ENCODE data around the gene PRSS33.

The PRSS33 gene

DNA sequence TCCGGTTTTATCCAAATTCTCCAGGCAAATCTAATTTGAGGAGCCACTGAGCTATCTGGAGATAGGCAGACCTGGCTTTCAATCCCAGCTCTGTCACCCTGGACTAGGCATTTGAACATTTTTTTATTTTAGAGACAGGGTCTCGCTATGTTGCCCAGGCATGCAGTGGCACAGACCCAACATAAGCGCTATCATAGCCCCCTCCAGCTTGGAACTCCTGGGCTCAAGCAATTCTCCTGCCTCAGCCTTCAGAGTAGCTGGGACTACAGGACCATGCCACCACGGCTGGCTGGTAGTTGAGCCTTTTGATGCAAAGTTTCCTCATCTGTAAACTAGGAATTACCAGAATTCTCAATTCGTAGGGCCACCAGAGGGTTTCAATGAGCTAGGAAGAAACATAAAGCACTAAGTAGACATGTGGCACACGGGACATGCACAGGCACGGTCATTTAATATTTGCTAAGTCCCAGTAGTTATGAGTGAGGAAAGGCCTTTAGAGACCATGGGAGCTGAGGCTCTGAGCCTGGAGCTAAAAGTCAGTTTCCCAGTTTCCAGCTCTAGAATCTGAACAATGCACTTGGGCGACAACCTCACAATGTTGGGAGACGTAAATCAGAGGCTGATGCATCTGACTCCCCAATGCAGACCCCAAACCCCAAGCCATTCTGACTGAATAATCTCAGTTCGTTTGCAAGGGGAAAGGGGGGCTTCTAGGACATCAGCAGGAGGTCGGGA is 11.4 kb downstream of the PRSS33 start:
- DNase-seq, result no peak

- DNase-seq, result no peak
These were observed 12.1 kb downstream of the PRSS33 start for GRCh38 chr16:2775131-2775716.

DNA sequence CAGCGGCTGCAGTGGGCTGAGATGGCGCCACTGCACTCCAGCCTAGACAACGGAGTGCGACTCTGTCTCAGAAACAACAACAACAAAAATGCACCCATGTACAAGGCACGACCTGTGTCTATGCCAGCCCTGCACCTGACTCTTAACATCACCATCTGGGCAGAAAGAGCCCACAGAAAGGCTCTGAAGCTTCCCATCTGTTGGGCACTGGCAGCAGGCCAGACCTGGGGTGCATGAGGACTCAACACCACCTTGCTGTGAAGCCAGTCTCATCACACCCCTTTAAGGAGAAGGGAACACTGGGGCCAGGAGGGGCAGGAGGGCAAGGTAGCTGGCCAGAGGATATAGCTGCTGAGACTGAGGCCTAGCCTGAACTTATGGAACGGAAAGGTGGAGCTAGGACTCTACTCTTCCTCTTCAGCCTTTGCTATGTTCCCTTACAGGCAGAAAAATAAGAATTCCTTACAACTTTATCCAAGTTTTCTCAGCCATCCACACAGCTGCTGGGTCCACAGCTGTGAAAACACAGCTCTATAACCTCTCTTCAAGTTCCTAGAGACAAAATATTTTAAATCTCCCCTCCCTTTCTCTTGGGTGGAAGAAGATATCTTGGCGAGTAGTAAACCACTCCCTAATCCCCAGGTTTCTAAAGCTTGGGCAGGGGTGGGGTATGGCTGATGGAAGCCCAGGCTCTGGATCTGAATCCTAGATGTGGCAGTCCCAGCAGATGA is 13.0 kb downstream of the PRSS33 start:
- peak; percentile 67 for DNase-seq

- DNase-seq, result no peak
These were observed 14.0 kb downstream of the PRSS33 start for GRCh38 chr16:2773188-2773968.

DNA sequence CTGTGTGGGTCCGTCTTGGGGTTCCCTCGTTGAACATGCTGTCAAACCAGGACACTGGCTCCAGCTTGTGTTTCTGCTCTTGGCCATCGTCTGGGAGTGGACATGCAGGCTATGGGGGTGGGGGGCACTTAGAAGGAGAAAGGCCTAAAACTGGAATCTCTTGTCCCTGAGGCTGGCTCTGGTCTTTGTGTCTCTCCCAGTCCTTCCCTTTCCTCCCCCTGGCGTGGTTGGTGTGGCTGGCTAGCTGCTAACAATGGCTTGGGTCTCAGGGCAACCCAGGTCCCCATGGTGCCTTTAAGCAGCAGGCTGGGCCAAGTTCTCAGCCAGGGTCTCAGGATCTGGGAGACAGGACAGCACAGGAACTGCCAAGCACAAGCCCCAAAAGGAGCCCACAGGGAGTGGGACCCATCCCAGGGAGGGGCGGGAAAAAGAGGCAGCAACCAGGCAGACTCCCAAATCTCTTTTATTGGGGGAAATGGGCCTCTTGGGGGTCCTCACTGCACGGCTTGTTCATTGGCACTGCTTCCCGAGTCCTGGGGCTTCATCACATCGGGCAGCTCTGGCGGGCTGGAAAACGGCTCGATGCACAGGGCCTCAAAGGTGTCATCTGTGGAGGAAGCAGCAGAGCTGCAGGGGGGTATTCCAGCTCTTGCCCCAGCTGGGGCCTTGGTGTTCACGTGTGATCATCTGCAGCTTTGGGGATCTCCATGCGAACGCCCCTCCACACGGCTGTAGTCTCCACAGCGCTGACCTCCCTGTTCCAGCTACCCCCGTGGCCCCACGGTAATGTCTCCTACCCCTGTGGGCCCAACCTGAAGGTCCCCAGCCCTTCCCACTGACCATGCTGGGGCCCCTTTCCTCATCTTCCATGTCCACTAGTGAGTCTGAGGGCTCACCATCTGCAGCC is 15.6 kb downstream of the PRSS33 start:
- no peak for DNase-seq

- no peak for DNase-seq
These were observed 17.1 kb downstream of the PRSS33 start for GRCh38 chr16:2770057-2770951.

DNA sequence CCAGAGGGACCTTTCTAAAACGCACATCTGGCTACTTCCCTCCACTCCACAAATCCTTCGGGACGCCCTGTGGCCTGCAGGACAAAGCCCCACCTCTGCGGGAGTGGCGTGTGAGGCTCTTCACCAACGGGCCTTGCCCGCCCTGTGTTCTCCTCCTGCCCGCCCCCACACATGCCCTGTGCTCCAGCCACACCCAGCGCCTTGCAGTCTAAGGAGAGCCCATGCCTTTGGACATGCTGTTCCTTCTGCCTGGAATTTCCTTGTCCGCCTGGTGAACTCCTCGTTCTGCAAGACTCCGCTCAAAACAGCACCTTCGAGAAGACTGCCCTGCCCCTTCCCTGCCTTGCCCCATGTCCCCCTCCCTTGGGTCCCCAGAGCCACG is 17.7 kb downstream of the PRSS33 start:
- no peak for DNase-seq

DNA sequence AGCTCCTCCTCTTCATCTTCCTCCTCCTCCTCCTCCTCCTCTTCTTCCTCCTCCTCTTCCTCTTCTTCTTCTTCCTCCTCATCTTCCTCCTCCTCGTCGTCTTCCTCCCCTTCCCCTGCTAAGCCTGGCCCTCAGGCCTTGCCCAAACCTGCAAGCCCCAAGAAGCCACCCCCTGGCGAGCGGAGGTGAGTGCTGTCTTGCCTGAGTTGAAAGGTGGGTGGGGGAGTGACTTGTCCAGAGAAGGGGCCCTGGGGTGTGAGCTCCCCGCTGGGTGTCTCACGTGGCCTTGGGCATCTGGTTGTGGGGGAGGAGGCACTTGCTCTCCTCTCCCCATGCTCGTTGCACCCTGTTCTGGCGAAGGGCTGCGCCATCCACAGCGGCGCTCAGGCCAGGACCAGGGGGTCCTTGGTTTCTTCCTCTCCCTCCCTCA is 18.2 kb downstream of the PRSS33 start:
- no peak for DNase-seq

DNA sequence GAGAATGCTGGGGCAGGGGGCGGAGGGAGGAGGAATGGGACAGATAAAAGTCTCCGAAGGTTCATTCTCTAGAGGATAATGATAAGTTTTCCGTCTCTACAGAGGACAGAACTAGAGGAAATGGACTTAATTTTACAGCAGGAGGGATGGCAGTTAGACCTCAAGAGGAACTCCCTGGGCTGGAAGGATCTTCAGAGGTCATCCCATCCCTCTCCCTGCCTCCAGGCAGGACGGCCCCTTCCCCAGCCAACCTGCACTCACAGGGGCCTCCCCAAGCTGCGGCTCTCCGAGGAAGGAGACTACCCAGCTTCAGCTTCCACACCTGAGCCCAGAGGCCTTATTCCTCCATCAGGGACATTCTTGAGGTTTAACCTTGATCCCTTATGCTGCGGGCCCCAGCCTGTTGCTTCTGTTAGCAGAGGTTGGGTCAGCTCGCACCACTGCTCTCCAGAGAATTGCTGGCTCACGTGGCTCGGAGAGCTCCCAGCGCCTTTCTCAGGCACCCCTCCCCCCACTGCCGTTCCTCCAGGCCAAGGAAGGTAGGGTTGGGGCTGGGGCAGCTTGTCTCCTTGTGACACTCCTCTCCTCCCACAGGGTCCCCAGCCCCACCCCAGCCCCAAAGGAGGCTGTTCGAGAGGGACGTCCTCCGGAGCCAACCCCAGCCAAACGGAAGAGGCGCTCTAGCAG is 18.8 kb downstream of the PRSS33 start:
- no peak for DNase-seq

DNA sequence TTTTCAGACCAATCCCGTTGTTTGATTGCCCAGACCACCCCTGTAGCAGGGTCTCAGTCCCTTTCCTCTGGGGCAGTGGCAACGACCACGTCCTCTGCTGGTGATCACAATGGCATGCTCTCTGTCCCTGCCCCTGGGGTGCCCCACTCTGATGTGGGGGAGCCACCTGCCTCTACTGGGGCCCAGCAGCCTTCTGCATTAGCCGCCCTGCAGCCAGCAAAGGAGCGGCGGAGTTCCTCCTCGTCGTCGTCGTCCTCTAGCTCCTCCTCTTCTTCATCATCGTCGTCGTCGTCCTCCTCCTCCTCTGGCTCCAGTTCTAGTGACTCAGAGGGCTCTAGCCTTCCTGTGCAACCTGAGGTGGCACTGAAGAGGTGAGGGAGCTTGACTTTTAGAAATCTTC is 19.5 kb downstream of the PRSS33 start:
- no peak for DNase-seq

GRCh38 chr16:2767140-2767731 is 20.1 kb downstream of the PRSS33 start:
- DNase-seq, result no peak

- no peak for DNase-seq
These were observed 20.8 kb downstream of the PRSS33 start for GRCh38 chr16:2766430-2767139.

DNA sequence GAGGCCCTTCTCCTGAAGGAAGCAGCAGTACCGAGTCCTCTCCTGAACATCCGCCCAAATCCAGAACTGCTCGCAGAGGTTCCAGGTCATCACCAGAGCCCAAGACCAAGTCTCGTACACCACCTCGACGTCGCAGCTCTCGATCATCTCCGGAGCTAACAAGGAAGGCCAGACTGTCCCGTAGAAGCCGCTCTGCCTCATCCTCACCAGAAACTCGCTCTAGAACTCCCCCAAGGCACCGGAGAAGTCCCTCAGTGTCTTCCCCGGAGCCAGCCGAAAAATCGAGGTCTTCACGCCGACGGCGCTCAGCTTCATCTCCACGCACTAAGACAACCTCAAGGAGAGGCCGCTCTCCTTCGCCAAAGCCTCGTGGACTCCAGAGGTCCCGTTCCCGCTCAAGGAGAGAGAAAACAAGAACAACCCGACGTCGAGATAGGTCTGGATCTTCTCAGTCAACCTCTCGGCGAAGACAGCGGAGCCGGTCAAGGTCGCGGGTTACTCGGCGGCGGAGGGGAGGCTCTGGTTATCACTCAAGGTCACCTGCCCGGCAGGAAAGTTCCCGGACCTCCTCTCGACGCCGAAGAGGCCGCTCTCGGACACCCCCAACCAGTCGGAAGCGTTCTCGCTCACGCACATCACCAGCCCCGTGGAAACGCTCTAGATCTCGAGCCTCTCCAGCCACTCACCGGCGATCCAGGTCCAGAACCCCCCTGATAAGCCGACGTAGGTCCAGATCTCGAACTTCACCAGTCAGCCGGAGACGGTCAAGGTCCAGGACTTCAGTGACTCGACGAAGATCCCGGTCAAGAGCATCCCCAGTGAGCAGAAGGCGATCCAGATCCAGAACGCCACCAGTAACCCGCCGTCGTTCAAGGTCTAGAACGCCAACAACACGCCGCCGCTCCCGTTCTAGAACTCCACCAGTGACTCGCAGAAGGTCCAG is 21.6 kb downstream of the PRSS33 start:
- DNase-seq, result no peak

- no peak for DNase-seq
These were observed 22.6 kb downstream of the PRSS33 start for GRCh38 chr16:2764718-2765117.

DNA sequence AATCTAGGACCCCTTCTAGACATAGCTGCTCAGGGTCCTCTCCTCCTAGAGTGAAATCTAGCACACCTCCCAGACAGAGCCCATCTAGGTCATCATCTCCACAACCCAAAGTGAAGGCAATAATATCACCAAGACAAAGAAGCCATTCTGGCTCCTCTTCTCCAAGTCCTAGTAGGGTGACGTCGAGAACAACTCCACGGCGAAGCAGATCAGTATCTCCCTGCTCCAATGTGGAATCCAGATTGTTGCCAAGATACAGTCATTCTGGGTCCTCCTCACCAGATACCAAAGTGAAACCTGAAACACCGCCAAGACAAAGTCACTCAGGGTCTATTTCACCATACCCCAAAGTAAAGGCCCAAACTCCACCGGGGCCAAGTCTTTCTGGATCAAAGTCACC is 24.2 kb downstream of the PRSS33 start:
- no peak for DNase-seq

DNA sequence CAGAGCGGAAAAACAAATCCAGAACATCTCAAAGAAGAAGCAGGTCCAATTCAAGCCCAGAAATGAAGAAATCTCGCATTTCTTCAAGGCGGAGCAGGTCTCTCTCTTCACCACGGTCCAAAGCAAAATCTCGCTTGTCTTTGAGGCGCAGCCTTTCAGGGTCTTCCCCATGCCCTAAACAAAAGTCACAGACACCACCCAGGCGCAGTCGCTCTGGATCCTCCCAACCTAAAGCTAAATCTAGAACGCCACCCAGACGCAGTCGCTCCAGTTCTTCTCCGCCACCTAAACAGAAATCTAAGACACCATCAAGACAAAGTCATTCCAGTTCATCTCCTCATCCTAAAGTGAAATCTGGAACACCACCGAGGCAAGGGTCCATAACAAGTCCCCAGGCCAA is 24.6 kb downstream of the PRSS33 start:
- DNase-seq, result no peak

- DNase-seq, result no peak
These were observed 25.3 kb downstream of the PRSS33 start for GRCh38 chr16:2761886-2762583.

DNA sequence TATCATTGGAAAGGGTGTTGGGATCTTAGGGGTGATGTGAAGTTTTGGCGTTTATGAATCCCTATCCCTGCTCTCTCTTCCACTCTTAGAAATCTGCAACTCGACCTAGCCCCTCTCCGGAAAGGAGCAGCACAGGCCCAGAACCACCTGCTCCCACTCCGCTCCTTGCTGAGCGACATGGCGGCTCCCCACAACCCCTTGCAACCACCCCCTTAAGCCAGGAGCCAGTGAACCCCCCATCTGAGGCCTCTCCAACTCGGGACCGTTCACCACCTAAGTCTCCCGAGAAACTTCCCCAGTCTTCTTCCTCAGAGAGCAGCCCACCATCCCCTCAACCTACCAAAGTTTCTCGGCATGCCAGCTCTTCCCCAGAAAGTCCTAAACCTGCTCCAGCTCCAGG is 25.9 kb downstream of the PRSS33 start:
- DNase-seq, result no peak
